Activated CD8-positive, alpha-beta memory T cell treated with anti-CD3 and anti-CD28 coated beads for 48 hours (primary cell): ENCODE results near the gene NDRG3.
"Not testable (repeated sequence)": the region's sequence is repeated elsewhere in the genome, so short reads cannot be mapped to it uniquely, and the experiment has no call there.

ENCODE experiments used
- DNase-seq, 3 experiments: peaks; one replicate each; pipeline ENCODE4 v3.0.0-alpha.2; 2020; ENCODE audit warnings: low read depth in 2 of 3, low spot score in 2 of 3

NDRG3 gene

GRCh38 chr20:36695467-36695866 lies 50.4 kb downstream of the NDRG3 start:
- not testable (repeated sequence) for DNase-seq

- DNase-seq: no peak
Observed at GRCh38 chr20:36688630-36689029, 57.3 kb downstream of the NDRG3 start.

GRCh38 chr20:36687850-36688249 lies 58.0 kb downstream of the NDRG3 start:
- DNase-seq: no peak

DNA sequence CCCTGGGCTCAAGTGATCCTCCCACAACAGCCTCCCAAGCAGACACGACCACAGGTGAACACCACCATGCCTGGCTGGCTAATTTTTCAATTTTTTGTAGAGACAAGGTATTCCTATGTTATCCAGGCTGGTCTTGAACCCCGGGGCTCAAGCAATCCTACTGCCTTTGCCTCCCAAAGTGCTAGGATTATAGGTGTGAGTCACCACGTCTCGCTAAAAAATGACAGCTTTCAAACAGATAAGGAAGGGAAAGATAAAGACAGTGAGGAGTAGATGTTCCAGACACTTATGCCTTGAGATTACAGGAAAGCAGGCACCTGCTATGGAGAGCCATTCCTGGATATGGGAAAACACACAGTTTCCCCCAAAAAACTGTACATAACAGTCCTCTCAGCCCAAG lies 58.9 kb downstream of the NDRG3 start:
- no peak for DNase-seq

DNA sequence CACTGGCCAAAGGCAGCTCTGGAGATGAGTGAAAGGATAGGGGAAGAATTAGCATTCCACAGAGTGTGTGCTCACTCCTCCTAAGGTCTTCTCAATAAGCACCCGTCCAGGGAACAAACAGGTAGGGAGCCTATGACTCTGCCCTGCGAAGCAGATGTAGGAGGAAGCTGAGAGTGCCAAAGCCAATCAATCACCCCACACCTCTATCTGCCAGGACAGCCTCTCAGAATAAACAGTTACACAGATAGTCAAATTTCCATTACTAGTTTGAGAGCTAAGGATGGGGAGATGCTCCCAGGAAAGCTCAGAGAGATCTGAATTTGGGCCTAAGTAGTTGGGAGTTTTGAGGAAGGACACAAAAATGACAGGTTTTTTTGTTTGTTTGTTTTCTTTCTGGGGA lies 59.4 kb downstream of the NDRG3 start:
- no peak for DNase-seq

GRCh38 chr20:36684747-36685146 lies 61.1 kb downstream of the NDRG3 start:
- no peak for DNase-seq

DNA sequence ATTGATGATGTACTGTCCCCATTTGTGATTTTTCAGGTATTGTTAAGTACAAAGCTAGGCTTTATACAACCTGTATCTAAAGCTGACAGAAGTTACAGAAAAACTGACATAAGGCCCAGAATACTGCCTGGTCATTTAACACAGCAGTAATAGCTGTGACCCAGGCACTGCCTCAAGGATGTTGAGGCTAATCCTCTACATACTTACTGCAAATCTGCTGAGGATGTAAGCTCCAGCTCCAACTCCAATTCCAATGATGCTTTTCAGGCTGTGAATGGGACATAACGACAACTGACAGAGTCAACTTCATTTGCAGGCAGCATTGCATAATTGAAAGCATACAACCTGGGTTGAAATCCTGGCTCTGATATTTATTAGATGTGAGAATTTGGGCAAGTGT lies 63.6 kb downstream of the NDRG3 start:
- DNase-seq: no peak

DNA sequence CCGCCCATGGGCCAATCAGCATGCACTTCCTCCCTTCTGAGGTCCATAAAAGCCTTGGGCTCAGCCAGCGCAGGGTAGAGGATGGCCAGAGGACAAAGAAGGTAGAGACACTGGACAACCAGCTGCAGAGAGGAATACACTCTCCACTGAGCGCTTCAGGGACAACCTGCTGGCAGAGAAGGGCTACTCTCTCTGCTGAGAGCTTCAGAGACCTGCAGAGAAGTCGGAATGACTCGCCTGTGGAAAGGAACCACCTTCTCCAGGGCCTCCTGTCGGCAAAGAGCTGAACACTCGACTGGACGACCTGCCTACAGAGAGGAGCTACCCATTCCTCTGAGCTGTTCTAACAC lies 68.5 kb downstream of the NDRG3 start:
- no peak for DNase-seq

DNA sequence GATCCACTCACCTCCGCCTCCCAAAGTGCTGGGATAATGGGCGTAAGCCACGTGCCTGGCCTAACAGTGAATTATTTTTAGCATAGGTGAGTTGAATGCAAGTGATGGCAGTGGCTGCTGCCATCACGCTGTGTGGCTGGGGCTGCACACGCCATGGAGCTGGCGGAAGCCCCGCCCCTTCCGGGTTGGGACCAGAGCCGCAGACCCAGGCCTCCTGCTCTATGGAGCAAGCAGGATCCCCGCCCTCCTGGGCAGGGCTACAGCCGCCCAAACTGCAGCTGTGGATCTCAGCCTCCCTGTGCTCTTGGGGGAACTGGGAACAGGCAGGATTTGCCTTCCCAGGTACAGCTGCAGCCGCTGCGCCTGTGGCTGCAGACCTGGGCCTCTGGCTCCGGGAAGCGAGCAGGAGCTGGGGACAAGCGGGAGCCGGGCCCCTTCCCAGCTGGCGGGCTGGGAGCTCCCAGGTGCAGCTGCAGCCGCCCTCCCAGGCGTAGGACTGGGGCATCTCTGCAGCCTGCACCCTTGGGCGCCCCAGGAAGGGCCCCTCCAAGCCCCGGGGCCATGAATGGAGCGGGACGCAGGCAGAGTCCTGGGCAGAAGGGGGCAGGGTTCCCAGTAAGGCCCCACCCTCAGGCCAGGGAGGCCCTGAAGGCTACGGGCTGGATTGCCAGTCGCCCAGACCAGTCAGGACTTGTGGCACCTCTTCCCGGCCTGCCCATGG lies 69.0 kb downstream of the NDRG3 start:
- no peak for DNase-seq

GRCh38 chr20:36675545-36675944 lies 70.3 kb downstream of the NDRG3 start:
- not testable (repeated sequence) for DNase-seq

GRCh38 chr20:36672991-36673390 lies 72.9 kb downstream of the NDRG3 start:
- no peak for DNase-seq

DNA sequence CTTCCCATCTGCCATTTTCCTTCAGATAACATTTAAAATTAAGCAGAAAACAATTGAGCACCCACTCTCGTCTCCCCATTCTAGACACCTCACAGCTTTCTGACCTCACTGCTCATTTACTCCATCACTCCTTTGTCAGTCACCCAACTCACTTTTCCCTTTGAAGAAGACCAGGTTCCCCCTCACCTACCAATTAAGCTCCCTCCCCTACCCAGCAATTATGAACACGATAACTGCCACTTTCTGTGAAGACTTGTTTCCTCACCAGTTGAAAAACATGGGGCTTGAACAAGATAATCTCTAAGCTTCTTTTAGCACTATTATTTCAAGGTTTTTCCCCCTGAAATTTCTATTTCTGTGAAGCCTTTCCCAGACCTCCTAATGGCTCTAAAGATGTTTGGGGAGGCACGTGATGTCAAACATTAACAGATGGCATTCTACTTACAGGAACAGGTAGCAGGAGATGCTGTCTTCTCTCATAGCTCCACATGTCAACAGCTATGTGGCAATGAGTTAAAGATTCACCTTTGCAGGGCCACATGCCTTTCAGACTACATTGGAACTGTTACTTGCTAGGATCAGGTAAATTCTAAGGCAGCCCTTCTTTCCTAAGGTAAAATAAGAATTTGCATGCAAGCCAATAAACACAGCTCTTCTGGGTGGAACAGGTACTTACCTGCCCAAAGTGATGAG lies 75.1 kb downstream of the NDRG3 start:
- no peak for DNase-seq

- no peak for DNase-seq
Observed at GRCh38 chr20:36666181-36666740, 79.6 kb downstream of the NDRG3 start.

DNA sequence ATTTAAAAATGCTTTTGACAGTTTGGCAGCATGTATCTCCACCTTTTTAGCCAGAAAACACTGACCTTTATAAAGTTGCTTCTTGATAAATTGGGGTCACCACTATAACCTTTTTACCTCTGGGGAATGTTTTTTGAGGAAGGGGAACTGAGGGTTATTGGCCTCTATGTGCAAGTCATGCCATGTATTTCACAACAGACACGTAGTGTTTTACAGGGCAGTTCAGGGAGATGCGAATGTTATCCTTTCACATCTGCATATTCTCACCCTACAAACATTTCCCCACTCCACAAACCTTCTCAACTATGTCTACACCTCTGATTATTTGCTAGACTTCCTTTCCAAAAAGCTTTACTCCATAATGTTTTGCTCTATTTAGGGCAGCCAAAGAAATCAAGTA lies 82.9 kb downstream of the NDRG3 start:
- no peak for DNase-seq

DNA sequence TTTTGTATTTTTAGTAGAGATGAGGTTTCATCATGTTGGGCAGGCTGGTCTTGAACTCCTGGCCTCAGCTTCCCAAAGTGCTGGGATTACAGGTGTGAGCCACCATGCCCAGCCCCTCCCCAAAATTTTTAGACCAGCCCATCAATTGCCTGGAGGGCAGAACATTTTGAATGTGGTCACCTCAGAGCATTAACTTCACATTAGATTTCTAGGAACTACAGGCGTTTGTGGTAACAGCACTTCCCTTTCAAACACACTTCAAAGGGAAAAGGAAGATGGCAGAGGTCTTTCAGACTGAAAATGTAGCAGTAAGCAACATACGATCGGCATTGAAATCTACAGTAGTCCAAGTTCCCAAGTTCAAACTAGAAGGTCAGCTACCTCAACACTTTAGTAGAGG lies 87.6 kb downstream of the NDRG3 start:
- no peak for DNase-seq

- no peak for DNase-seq
Observed at GRCh38 chr20:36656733-36657132, 89.2 kb downstream of the NDRG3 start.

DNA sequence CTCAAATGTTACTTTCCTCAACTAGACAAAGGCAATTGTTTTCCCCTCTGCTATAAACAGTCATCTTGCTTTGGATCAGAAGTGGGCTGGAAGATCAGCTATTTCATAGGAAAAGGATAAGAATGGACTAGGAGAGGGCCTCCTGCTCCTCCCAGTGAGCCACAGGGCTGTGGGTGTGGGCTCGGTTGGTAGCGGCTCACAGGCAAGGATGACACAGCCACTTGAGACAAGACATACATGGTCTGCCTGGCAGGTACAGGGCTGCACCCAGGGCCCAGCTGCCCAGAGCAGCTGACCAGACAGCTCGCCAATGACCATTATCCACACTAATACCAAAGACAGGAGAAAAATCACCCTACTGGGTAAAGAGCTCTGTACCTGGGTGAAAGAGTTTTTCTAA lies 90.9 kb downstream of the NDRG3 start:
- no peak for DNase-seq

DNA sequence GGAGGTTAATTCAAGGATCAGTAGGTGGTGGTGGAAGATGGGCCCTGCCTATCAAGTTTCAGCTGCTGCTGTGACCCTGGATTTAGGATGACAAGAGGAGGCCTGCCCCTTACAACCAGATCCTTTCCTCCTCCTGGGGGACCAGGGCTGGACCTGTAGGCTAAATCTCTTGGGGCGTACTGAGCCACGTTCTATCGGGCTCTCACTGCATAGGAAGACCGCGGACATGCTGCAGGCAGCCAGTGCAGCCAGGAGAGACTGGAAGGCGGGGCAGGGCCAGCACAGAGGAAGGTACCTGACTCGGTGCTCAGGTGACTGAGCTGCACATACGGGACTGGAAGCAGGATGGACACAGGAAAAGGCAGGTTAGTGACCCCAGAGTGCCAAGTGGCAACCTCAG lies 91.4 kb downstream of the NDRG3 start:
- no peak for DNase-seq

DNA sequence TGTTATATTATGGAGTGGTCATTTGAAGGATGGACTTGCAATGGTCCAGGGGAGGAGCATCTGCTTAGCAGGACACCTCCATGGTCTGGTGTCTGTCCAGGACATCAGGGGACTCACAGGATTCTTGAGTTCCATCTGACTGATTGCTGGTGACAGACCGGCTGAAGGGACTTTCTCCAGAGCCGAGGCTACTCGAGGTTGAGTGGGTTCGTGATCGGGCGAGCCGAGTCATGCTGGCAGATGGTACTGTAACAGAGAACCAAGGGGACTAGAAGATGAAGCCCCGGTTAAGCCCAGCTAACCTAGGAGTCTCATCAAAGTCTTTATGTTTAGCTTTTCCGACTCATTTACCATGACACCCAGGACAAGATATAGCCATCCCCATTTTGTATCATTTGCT lies 92.4 kb downstream of the NDRG3 start:
- no peak for DNase-seq

GRCh38 chr20:36647196-36648121 lies 98.4 kb downstream of the NDRG3 start:
- no peak for DNase-seq

DNA sequence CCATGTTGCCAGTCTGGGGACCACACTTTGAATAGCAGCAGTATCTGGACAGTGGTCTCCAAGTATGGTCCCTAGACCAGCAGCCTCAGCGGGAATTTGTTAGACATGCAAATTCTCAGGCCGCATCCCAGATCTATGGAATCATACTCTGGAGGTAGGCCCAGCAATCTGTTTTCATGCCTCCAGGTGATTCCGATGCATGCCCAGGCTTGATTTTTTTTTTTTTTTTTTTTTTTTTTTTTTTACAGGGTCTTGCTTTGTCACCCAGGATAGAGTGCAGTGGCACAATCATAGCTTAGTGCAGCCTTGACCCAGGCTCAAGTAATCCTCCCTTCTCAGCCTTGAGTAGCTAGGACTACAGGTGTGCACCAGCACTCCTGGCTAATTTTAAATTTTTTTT lies 99.2 kb downstream of the NDRG3 start:
- no peak for DNase-seq

DNA sequence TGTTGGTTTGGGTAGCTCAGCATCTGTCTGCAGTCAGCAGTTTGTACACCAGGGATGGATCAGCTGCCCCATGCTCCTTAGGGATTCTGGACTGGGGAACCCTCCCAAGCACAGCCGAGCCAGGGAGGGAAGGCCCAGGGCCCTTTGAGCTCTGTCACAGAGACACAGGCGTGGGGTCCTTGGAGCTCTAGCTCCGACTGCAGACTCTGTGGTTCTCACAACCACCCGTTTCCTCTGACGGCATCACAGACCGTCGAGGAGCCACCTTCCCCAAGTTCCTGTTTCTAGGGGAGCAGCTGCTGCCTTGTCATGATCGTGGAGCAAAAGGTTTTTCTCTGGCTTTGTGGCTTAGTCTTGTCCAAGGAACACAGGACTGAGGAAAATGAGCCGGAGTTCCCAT lies 99.9 kb downstream of the NDRG3 start, which contains the start of gene SLA2:
SLA2 (minus strand) TSS at position 199 of the 400 bp plus-strand sequence. CDS start 4,861 bp downstream, outside the sequence.
- peak in 2 of 3 experiments; percentile 27 to 44 for DNase-seq
